Liver (tissue), 9 donors: ENCODE data around the gene GABRB1. TPM values are rescaled to one million over a fixed set of nuclear protein-coding genes. Genes with fewer than 3 reads are reported as not detected.

Experiments used
- DNase-seq: peaks from one replicate; pipeline ENCODE4 v3.0.0-alpha.2; 2017; ENCODE audit warnings: low spot score
- H3K27ac ChIP-seq, 2 donors: one replicate each; pipeline ENCODE4 v1.7.0; 2013; ENCODE audit warnings: inconsistent platforms in 2 of 2, low read length in 2 of 2, control low read depth in 1 of 2, low read depth in 1 of 2, mild to moderate bottlenecking in 1 of 2
- H3K27me3 ChIP-seq, 4 donors: one replicate each; pipeline versions ENCODE4 v1.6.1 to v1.7.0; 2013; ENCODE audit warnings: low read length in 3 of 4, inconsistent platforms in 1 of 4, mild to moderate bottlenecking in 1 of 4, moderate library complexity in 1 of 4; ENCODE audit not compliant: control insufficient read depth in 4 of 4, insufficient read depth in 4 of 4
- H3K36me3 ChIP-seq, 4 donors: one replicate each; pipeline versions ENCODE4 v1.6.1 to v1.7.0; 2013; ENCODE audit warnings: low read length in 3 of 4, mild to moderate bottlenecking in 3 of 4, low read depth in 1 of 4, moderate library complexity in 1 of 4; ENCODE audit not compliant: control insufficient read depth in 4 of 4, insufficient read depth in 3 of 4
- H3K4me1 ChIP-seq, 4 donors: one replicate each; pipeline versions ENCODE4 v1.6.1 to v1.7.0; 2013; ENCODE audit warnings: low read length in 3 of 4, mild to moderate bottlenecking in 3 of 4, moderate library complexity in 1 of 4; ENCODE audit not compliant: control insufficient read depth in 4 of 4, insufficient read depth in 4 of 4
- H3K4me3 ChIP-seq, 3 donors: one replicate each; pipeline versions ENCODE4 v1.6.1 to v1.7.0; 2013; ENCODE audit warnings: low read length in 3 of 3, control low read depth in 1 of 3, low read depth in 1 of 3, mild to moderate bottlenecking in 1 of 3
- H3K9ac ChIP-seq, 2 donors: one replicate each; pipeline ENCODE4 v1.7.0; 2013; ENCODE audit warnings: low read length in 2 of 2, mild to moderate bottlenecking in 2 of 2, moderate library complexity in 2 of 2, control low read depth in 1 of 2, low read depth in 1 of 2
- H3K9me3 ChIP-seq, 4 donors: one replicate each; pipeline versions ENCODE4 v1.6.1 to v1.7.0; 2013; ENCODE audit warnings: low read length in 3 of 4; ENCODE audit not compliant: control insufficient read depth in 4 of 4
- EGR1 ChIP-seq, 2 donors: IDR thresholded peaks; 2 replicates each; pipeline ENCODE4 v1.6.1; 2016 to 2018; ENCODE audit warnings: antibody characterized with exemption in 2 of 2, low read depth in 2 of 2
- FOXA1 ChIP-seq: IDR thresholded peaks from 2 replicates; pipeline ENCODE4 v1.6.1; 2016; ENCODE audit warnings: antibody characterized with exemption
- FOXA2 ChIP-seq: IDR thresholded peaks from 2 replicates; pipeline ENCODE4 v1.6.1; 2016; ENCODE audit warnings: antibody characterized with exemption
- GABPA ChIP-seq, 2 donors: IDR thresholded peaks in 1 of 2; conservative IDR thresholded peaks in 1 of 2; 2 replicates each; pipeline ENCODE4 v1.6.1; 2016; ENCODE audit warnings: antibody characterized with exemption in 2 of 2, mild to moderate bottlenecking in 1 of 2, moderate library complexity in 1 of 2
- HNF4A ChIP-seq, 2 donors: conservative IDR thresholded peaks; 2 replicates each; pipeline ENCODE4 v1.6.1; 2016; ENCODE audit warnings: antibody characterized with exemption in 2 of 2, mild to moderate bottlenecking in 2 of 2
- HNF4G ChIP-seq: IDR thresholded peaks from 2 replicates; pipeline ENCODE4 v1.6.1; 2016; ENCODE audit warnings: antibody characterized with exemption
- JUND ChIP-seq, 2 donors: IDR thresholded peaks; 2 replicates each; pipeline ENCODE4 v1.6.1; 2016; ENCODE audit warnings: antibody characterized with exemption in 2 of 2
- NR2F2 ChIP-seq: IDR thresholded peaks from 2 replicates; pipeline ENCODE4 v1.6.1; 2016; ENCODE audit warnings: antibody characterized with exemption
- RAD21 ChIP-seq, 2 donors: IDR thresholded peaks; 2 replicates each; pipeline ENCODE4 v1.6.1; 2016; ENCODE audit warnings: antibody characterized with exemption in 2 of 2, mild to moderate bottlenecking in 2 of 2
- SP1 ChIP-seq: IDR thresholded peaks from 2 replicates; pipeline ENCODE4 v1.6.1; 2018; ENCODE audit warnings: antibody characterized with exemption, mild to moderate bottlenecking
- TAF1 ChIP-seq: conservative IDR thresholded peaks from 2 replicates; pipeline ENCODE4 v1.6.1; 2016; ENCODE audit warnings: antibody characterized with exemption, mild to moderate bottlenecking
- YY1 ChIP-seq: IDR thresholded peaks from 2 replicates; pipeline ENCODE4 v1.6.1; 2016; ENCODE audit warnings: antibody characterized with exemption, mild to moderate bottlenecking
- WGBS: extraction: QIAGEN DNeasy Blood & Tissue Kit; methylation state at CpG from one replicate; pipeline ENCODE4 v1.1.7; 2013; 5-methylcytosine and 5-hydroxymethylcytosine counted together
- polyA plus RNA-seq, 2 donors: library from polyadenylated mRNA; stranded (reverse) in 1 of 2; unstranded in 1 of 2; fragments of 200-250 nt in 1 of 2; fragments of >200 nt in 1 of 2; fragmentation: Nextera tagmentation in 1 of 2; extraction: Ambion mirVana in 1 of 2; gene quantifications; one replicate each; pipeline versions ENCODE4 v1.2.1 to v1.2.3, GENCODE V29; 2013 to 2015
- total RNA-seq, 2 donors: library from RNA; depleted of rRNA; stranded (reverse); fragments of >200 nt; gene quantifications; one replicate each; pipeline ENCODE4 v1.2.3, GENCODE V29; 2014
- TF ChIP-seq, protein P1 (sequence below): fragments of 150-350 bp; IDR thresholded peaks from 2 replicates; pipeline ENCODE4 v1.5.1; 2017; ENCODE audit warnings: improper control_type of control experiment, low read depth, low read length; ENCODE audit not compliant: missing input control
- TF ChIP-seq, protein P2 (sequence below): IDR thresholded peaks from 2 replicates; pipeline ENCODE4 v1.6.1; 2016; ENCODE audit warnings: antibody characterized with exemption, mild to moderate bottlenecking
- TF ChIP-seq, protein P3 (sequence below): IDR thresholded peaks from 2 replicates; pipeline ENCODE4 v1.6.1; 2016; ENCODE audit warnings: antibody characterized with exemption
- TF ChIP-seq, protein P4 (sequence below): IDR thresholded peaks from 2 replicates; pipeline ENCODE4 v1.6.1; 2016; ENCODE audit warnings: antibody characterized with exemption
- TF ChIP-seq, protein P5 (sequence below): IDR thresholded peaks from 2 replicates; pipeline ENCODE4 v1.6.1; 2016; ENCODE audit warnings: antibody characterized with exemption
- donor health status: healthy.
- donor health status: healthy.
- donor health status: healthy.
- donor health status: healthy.
- donor health status: healthy.

The GABRB1 gene
- total and polyA plus RNA-seq, 4 donors = 0.17 to 1.3 TPM; not detected in 2

- no peak overlapping the region for H3K4me3 ChIP-seq
- H3K27ac ChIP-seq = no peak overlapping the region
- H3K27me3 ChIP-seq = no peaks in the 10 kb centered on the region
- H3K4me1 ChIP-seq = peaks cover 0 to 5% (median 0%) of the 10 kb centered on the region in 4 donors
- TF ChIP-seq HNF4G = no peak
- no peak for TF ChIP-seq TAF1
- TF ChIP-seq EGR1 (IDR thresholded peaks at IDR 0.05; ENCODE audit: low read depth in 2 of 2) = no peak
- no peak for TF ChIP-seq FOXA2
- no peaks in the 10 kb centered on the region for H3K9me3 ChIP-seq
- H3K36me3 ChIP-seq = no peaks in the 10 kb centered on the region
- no peak for DNase-seq
- no peak overlapping the region for H3K9ac ChIP-seq
Measured at GRCh38 chr4:47012676-47013075, 18.7 kb upstream of the GABRB1 start.

GRCh38 chr4:47013373-47013772, 18.0 kb upstream of the GABRB1 start:
- Histone ChIP-seq H3K4me3 (no peak overlapping the region), H3K9me3 (no peaks in the 10 kb centered on the region), H3K4me1 (peaks cover 0 to 5% (median 0%) of the 10 kb centered on the region in 4 donors), H3K9ac (no peak overlapping the region), H3K36me3 (no peaks in the 10 kb centered on the region), H3K27ac (no peak overlapping the region), H3K27me3 (no peaks in the 10 kb centered on the region)
- WGBS = 80% methylated on average over 3 of the region's 3 CpGs
- no peak for TF ChIP-seq YY1
- TF ChIP-seq SP1 = no peak
- TF ChIP-seq RAD21 (IDR thresholded peaks at IDR 0.05) = no peak
- DNase-seq = no peak

- DNase-seq = no peak
- Histone ChIP-seq H3K9ac (no peak overlapping the region), H3K4me3 (no peak overlapping the region), H3K36me3 (no peaks in the 10 kb centered on the region), H3K4me1 (no peaks in the 10 kb centered on the region), H3K27ac (no peak overlapping the region), H3K9me3 (no peaks in the 10 kb centered on the region), H3K27me3 (no peaks in the 10 kb centered on the region)
- TF ChIP-seq RAD21 (IDR thresholded peaks at IDR 0.05) (no peak), EGR1 (IDR thresholded peaks at IDR 0.05; ENCODE audit: low read depth in 2 of 2) (no peak), GABPA (IDR thresholded peaks at IDR 0.05 in 1 of 2, conservative IDR thresholded peaks at IDR 0.05 in 1 of 2) (no peak), TAF1 (no peak), NR2F2 (no peak), JUND (IDR thresholded peaks at IDR 0.05) (no peak), HNF4A (conservative IDR thresholded peaks at IDR 0.05) (no peak), SP1 (no peak), FOXA2 (no peak), YY1 (no peak), FOXA1 (no peak), HNF4G (no peak)
- TF ChIP-seq, protein P1, sequence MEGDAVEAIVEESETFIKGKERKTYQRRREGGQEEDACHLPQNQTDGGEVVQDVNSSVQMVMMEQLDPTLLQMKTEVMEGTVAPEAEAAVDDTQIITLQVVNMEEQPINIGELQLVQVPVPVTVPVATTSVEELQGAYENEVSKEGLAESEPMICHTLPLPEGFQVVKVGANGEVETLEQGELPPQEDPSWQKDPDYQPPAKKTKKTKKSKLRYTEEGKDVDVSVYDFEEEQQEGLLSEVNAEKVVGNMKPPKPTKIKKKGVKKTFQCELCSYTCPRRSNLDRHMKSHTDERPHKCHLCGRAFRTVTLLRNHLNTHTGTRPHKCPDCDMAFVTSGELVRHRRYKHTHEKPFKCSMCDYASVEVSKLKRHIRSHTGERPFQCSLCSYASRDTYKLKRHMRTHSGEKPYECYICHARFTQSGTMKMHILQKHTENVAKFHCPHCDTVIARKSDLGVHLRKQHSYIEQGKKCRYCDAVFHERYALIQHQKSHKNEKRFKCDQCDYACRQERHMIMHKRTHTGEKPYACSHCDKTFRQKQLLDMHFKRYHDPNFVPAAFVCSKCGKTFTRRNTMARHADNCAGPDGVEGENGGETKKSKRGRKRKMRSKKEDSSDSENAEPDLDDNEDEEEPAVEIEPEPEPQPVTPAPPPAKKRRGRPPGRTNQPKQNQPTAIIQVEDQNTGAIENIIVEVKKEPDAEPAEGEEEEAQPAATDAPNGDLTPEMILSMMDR = no peak
- TF ChIP-seq, protein P2, sequence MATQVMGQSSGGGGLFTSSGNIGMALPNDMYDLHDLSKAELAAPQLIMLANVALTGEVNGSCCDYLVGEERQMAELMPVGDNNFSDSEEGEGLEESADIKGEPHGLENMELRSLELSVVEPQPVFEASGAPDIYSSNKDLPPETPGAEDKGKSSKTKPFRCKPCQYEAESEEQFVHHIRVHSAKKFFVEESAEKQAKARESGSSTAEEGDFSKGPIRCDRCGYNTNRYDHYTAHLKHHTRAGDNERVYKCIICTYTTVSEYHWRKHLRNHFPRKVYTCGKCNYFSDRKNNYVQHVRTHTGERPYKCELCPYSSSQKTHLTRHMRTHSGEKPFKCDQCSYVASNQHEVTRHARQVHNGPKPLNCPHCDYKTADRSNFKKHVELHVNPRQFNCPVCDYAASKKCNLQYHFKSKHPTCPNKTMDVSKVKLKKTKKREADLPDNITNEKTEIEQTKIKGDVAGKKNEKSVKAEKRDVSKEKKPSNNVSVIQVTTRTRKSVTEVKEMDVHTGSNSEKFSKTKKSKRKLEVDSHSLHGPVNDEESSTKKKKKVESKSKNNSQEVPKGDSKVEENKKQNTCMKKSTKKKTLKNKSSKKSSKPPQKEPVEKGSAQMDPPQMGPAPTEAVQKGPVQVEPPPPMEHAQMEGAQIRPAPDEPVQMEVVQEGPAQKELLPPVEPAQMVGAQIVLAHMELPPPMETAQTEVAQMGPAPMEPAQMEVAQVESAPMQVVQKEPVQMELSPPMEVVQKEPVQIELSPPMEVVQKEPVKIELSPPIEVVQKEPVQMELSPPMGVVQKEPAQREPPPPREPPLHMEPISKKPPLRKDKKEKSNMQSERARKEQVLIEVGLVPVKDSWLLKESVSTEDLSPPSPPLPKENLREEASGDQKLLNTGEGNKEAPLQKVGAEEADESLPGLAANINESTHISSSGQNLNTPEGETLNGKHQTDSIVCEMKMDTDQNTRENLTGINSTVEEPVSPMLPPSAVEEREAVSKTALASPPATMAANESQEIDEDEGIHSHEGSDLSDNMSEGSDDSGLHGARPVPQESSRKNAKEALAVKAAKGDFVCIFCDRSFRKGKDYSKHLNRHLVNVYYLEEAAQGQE = no peak
- TF ChIP-seq, protein P3, sequence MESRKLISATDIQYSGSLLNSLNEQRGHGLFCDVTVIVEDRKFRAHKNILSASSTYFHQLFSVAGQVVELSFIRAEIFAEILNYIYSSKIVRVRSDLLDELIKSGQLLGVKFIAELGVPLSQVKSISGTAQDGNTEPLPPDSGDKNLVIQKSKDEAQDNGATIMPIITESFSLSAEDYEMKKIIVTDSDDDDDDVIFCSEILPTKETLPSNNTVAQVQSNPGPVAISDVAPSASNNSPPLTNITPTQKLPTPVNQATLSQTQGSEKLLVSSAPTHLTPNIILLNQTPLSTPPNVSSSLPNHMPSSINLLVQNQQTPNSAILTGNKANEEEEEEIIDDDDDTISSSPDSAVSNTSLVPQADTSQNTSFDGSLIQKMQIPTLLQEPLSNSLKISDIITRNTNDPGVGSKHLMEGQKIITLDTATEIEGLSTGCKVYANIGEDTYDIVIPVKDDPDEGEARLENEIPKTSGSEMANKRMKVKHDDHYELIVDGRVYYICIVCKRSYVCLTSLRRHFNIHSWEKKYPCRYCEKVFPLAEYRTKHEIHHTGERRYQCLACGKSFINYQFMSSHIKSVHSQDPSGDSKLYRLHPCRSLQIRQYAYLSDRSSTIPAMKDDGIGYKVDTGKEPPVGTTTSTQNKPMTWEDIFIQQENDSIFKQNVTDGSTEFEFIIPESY = no peak
- TF ChIP-seq, protein P4, sequence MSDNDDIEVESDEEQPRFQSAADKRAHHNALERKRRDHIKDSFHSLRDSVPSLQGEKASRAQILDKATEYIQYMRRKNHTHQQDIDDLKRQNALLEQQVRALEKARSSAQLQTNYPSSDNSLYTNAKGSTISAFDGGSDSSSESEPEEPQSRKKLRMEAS = no peak
- TF ChIP-seq, protein P5, sequence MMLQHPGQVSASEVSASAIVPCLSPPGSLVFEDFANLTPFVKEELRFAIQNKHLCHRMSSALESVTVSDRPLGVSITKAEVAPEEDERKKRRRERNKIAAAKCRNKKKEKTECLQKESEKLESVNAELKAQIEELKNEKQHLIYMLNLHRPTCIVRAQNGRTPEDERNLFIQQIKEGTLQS = no peak
- WGBS = 84% methylated on average over 4 of the region's 4 CpGs
Measured at GRCh38 chr4:47017081-47017480, 14.3 kb upstream of the GABRB1 start.
